GM12801 (cell line): Measurements from ENCODE around the gene MRPL45.

Source experiments
- TF ChIP-seq, protein P1 (sequence below): IDR thresholded peaks from one replicate; pipeline ENCODE4 v1.5.1; 2011; ENCODE audit warnings: control low read depth; ENCODE audit not compliant: insufficient read length; ENCODE audit errors: extremely low read depth

The MRPL45 gene

DNA sequence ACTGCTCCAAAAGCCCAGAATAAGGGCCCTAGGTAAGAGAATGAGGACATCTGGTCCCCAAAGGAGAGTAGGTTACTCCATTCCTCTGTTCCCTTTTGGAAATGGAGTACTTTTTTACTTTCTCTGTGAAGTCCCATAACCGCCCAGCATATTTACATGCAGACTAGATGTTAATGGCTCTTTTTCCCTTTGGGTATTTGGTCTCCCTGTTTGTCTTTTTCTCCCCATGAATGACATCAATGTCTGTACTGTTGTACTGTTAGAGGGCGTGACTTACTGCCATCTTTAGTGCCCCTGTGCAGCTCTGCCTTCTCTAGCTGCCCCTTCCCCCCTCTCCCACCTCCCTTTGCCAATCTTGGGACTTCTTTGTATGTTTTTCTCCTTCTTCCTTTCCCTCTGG lies 27.8 kb downstream of the MRPL45 start:
- TF ChIP-seq, protein P1, sequence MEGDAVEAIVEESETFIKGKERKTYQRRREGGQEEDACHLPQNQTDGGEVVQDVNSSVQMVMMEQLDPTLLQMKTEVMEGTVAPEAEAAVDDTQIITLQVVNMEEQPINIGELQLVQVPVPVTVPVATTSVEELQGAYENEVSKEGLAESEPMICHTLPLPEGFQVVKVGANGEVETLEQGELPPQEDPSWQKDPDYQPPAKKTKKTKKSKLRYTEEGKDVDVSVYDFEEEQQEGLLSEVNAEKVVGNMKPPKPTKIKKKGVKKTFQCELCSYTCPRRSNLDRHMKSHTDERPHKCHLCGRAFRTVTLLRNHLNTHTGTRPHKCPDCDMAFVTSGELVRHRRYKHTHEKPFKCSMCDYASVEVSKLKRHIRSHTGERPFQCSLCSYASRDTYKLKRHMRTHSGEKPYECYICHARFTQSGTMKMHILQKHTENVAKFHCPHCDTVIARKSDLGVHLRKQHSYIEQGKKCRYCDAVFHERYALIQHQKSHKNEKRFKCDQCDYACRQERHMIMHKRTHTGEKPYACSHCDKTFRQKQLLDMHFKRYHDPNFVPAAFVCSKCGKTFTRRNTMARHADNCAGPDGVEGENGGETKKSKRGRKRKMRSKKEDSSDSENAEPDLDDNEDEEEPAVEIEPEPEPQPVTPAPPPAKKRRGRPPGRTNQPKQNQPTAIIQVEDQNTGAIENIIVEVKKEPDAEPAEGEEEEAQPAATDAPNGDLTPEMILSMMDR = no peak

DNA sequence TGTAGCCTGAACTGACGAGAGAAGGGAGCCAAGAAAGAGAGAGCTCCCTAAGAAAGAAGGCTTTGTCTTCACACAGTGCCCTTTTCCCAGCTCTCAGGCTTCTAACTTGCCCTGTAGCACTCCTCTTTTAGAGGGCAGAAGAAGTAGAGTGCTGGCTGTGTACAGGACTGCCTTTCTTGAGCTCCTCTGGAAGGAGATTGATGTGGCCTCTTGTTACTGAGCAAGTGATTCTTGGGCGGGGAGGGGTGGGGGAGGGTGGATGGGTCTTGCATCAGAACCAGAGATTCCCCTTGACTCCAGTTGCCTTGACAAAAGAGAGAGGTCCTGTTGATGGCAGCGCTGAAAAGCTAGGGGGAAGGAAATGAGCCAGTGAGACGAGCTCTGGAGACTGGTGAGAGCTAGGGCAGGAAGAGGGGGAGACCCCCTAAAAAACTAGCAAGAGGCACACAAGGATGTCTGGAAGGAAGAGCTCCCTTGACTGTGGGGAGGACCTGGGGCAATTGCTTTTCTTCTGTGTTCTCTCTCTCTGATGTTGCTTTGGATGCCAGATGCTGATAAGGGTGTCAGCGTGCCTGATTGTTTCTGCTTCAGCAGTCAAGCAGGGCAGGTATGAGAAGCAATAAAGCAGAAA lies 28.4 kb downstream of the MRPL45 start:
- TF ChIP-seq, protein P1 = no peak

DNA sequence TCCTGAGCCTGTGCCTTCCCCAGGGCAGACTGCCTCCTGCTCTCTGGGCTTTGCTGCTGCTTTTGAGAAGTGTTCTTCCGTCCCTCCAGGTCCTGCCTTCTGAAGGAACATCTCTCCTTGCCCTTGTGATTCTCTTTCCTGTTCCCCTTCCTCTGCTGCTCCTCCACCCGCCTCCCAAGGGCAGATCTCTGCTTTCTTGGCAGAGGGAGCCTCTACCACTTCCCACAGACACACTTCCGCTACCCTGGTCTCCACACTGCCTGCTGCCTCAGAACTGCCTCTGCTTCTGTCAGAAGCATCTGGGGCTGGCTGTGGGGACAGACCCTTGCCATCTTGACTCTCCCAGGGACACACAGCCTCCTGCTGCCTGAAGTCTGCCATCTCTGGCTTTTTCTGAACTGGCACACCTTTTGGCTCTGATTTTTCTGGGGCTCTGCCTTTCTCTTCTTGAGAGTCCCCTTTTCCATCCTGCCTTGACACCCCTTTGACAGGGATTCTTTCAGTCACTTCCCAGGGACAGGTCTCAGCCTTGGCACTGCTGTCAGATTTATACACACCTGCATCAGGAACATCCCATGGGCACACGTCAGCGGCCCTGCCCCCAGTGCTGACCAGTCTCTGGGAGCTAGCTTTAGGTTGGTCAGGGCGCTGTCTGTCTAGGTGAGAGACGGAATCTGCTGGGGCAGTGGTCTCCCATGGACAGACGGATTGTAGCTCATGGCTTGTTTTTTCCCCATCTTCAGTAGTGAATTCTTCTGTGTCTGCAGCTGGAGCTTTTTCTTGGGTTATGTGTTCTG lies 30.2 kb downstream of the MRPL45 start:
- TF ChIP-seq, protein P1 = no peak

- TF ChIP-seq, protein P1 = no peak
Observed at GRCh38 chr17:38327936-38328335, 31.0 kb downstream of the MRPL45 start.

- TF ChIP-seq, protein P1 = no peak
Observed at GRCh38 chr17:38328620-38329019, 31.7 kb downstream of the MRPL45 start.

DNA sequence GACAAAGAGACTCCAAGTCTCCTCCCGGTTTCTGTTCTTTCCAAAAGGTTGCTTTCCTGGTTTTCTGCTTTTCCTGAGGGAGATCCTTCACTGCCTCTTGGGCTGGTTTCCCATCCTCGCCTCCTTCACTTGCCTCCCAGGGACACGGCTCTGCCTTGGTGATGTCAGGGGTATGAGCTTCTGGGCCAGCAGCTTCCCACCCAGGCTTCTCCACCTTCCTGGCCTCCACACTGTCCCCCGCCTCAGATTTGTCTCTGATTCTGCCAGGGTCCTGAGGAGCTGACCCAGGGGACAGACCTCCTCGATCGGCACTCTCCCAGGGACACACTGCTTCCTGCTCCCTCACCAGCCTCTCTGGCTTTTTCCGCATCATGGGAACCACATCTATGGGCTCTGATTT lies 32.3 kb downstream of the MRPL45 start:
- TF ChIP-seq, protein P1 = no peak

DNA sequence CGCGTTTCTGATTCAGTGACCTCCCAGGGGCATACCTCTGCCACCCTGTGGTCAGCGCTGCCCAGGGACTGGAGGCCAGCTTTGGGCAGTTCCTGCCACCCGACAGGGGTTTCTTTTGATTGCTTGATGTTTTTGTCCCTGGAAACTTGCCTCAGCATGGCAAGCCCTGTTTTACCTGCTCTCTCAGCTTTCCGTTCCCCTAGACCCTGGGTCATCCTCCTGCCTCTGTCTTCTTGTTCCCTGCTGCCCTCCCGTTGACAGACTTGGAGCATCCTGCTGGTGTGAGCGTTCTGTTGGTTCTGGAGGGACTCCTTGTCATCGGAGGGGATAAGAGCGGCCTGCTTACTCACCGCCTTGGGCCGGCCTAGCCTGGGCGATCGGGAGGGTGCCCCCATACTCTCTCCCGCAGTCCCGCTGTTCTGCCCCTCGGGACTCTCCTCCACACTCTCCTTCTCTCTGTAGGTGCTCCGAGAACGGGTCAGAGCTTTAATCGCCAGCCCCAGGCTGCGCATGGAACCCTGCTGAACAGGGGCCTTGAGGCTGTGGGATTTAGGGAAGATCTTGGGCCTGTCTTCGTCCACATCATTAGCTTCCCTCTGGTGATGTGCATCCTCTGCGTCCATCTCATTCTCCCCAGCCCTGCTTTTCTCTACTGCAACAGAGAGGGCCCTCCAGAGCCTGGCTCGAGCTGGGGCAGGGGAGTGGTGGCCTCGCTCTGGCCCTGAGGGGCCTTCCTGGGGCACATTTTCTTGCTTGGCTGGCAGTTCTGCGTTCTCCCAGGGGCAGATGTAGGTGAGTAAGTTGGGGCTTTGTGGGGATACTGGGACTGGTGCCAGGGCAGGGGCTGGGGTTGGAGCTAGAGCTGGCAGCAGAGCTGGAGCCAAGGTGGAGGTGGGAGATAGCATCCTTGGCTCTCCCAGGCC lies 33.1 kb downstream of the MRPL45 start:
- TF ChIP-seq, protein P1 = no peak
